GM21723 (cell line): Measurements from ENCODE around the gene PTPN22.

Source experiments
- ATAC-seq: cut with Tn5 transposase; IDR thresholded peaks from one replicate; pipeline ENCODE4 v1.9.1; 2021; ENCODE audit warnings: mild to moderate bottlenecking, moderate library complexity; ENCODE audit not compliant: unreplicated experiment

The PTPN22 gene

DNA sequence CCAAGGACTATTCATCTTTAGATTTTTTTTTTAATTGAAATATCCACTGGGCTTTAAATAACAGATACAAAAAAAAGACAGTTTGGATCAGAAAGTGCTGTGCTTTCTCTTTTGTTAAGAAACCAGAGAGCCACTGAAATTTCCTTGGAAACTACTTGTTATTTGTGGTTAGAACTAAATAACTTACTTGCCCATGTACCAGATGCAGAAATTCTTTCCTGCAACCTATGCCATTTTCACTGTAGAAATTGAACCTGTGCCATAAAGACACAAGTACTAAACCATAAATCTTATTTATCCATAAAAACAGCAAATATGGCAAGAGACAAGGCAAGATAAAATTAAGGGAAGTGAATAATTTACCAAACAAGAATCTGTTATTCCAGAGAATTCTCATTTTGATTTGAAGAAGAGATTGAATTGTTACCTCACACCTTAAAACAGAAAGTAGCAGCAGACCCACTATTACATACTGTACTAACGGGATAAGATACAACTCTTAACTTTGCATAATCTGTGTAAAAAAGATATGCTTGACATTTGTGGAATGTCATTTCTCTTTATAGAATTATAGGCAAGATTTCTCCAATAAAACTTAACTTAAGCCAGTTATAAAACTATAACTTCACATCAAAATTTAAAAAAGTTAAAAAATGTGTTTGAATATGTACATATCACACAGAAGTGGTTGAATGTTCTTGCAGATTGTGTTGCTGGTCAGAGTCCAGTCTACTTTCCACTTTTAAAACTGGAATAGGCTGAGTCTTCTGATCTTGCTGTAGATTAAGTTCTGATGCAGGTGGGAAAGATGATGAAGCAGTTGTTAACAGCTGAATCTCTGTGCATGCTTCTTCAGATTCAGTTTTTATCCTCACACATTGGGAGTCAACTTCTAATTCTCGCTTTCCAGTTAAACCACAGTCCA is 105.9 kb downstream of the PTPN22 start:
- ATAC-seq, result no peak
